Measurements from ENCODE around the gene BCL2A1. TPM values are rescaled to one million over a fixed set of nuclear protein-coding genes. Genes with fewer than 3 reads are reported as not detected.
A peak's percentile ranks its signal among the peaks of the same experiment; 100 is the strongest.

BCL2A1 gene
- total RNA-seq, 1 experiment from 2014 or later = 4.7 TPM

GRCh38 chr15:80003934-80004472 lies 33.0 kb upstream of the BCL2A1 start:
- H3K4me3 ChIP-seq (ENCODE audit: low read depth in 2 of 2, low read length in 2 of 2) = no peak overlapping the region
- H3K27me3 ChIP-seq (ENCODE audit: control insufficient read depth, insufficient read depth, low read length) = no peaks in the 10 kb centered on the region
- CTCF ChIA-PET = no interaction called here
- intact Hi-C loops (cut with micrococcal nuclease; ENCODE audit: unreplicated experiment) (no loop called here), in situ Hi-C loops (cut with HindIII; ENCODE audit: low pct_unique_long_range_greater_than_20kb, low sequenced_read_pairs) (no loop called here)
- peak; percentile 21; the same call in 1 of the 2 replicates for ATAC-seq
- H3K9me3 ChIP-seq (ENCODE audit: control insufficient read depth, insufficient read depth, low read depth, low read length) = no peaks in the 10 kb centered on the region
- H3K4me1 ChIP-seq (ENCODE audit: control insufficient read depth, insufficient read depth, low read length) = no peaks in the 10 kb centered on the region
- no peak for TF ChIP-seq POLR2AphosphoS5 (IDR thresholded peaks at IDR 0.05; ENCODE audit: low read depth, low read length)
- TF ChIP-seq TCF7L2 (IDR thresholded peaks at IDR 0.05; ENCODE audit: low read depth, low read length) = no peak
- TF ChIP-seq REST (IDR thresholded peaks at IDR 0.05; ENCODE audit: insufficient read depth in 1 of 2, low read depth in 2 of 2, low read length in 1 of 2) = no peak
- TF ChIP-seq CTCF (IDR thresholded peaks at IDR 0.05) = no peak
- no peak for TF ChIP-seq SIN3A (IDR thresholded peaks at IDR 0.05; ENCODE audit: borderline replicate concordance, insufficient read depth, low read depth, low read length)
- no TSS peak for BruUV-seq (replicated peaks)
- DNase-seq (ENCODE audit: low read depth, low spot score) = no peak
- POLR2A ChIA-PET = no interaction called here
- no peaks in the 10 kb centered on the region for H3K36me3 ChIP-seq (ENCODE audit: control insufficient read depth, insufficient read depth, low read length)
- H3K27ac ChIP-seq (ENCODE audit: low read length) = no peak overlapping the region

DNA sequence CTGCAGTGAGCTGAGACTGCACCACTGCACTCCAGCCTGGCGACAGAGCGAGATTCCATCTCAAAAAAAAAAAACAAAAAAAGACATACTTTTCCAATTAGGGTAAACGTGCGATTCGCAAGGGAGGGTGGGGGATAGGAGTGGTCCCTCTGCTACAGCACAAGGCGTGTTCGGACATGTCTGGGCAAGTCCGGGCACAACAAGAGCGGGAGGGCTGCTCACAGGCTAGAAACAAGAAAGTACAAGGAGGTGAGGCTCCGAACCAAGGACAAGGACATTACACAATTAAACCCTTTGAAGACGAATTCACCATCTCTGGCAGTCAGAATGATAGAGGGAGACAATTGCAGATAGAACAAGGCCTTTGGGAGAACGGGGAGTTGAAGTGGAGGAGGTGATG lies 32.2 kb upstream of the BCL2A1 start:
- BruUV-seq (replicated peaks) = no TSS peak
- Histone ChIP-seq H3K4me3 (ENCODE audit: low read depth in 2 of 2, low read length in 2 of 2) (no peak overlapping the region), H3K9me3 (ENCODE audit: control insufficient read depth, insufficient read depth, low read depth, low read length) (no peaks in the 10 kb centered on the region), H3K36me3 (ENCODE audit: control insufficient read depth, insufficient read depth, low read length) (no peaks in the 10 kb centered on the region), H3K27me3 (ENCODE audit: control insufficient read depth, insufficient read depth, low read length) (no peaks in the 10 kb centered on the region), H3K27ac (ENCODE audit: low read length) (no peak overlapping the region), H3K4me1 (ENCODE audit: control insufficient read depth, insufficient read depth, low read length) (no peaks in the 10 kb centered on the region)
- ChIA-PET POLR2A (no interaction called here), CTCF (interaction anchor here (0.6 to 0.7 kb wide), 2 partner anchors 30 to 420 kb away, joined by 5 to 6 read pairs; no protein-coding TSS in a partner anchor)
- DNase-seq (ENCODE audit: low read depth, low spot score) (no peak), ATAC-seq (no peak)
- no peak for TF ChIP-seq SIN3A (IDR thresholded peaks at IDR 0.05; ENCODE audit: borderline replicate concordance, insufficient read depth, low read depth, low read length)
- TF ChIP-seq TCF7L2 (IDR thresholded peaks at IDR 0.05; ENCODE audit: low read depth, low read length) = no peak
- TF ChIP-seq REST (IDR thresholded peaks at IDR 0.05; ENCODE audit: insufficient read depth in 1 of 2, low read depth in 2 of 2, low read length in 1 of 2) = no peak
- no peak for TF ChIP-seq POLR2AphosphoS5 (IDR thresholded peaks at IDR 0.05; ENCODE audit: low read depth, low read length)
- no peak for TF ChIP-seq CTCF (IDR thresholded peaks at IDR 0.05)
- intact Hi-C loops (cut with micrococcal nuclease; ENCODE audit: unreplicated experiment) (no loop called here), in situ Hi-C loops (cut with HindIII; ENCODE audit: low pct_unique_long_range_greater_than_20kb, low sequenced_read_pairs) (no loop called here)
